ENCODE results near the gene RPTOR.

The RPTOR gene

GRCh38 chr17:80636361-80637018, 91.9 kb downstream of the RPTOR start:
- no peak for TF ChIP-seq CTCF (IDR thresholded peaks at IDR 0.05; ENCODE audit: insufficient read depth, missing control alignments)
- no peak for FAIRE-seq
- no peak for DNase-seq (ENCODE audit: insufficient read length, low spot score)

- TF ChIP-seq CTCF (IDR thresholded peaks at IDR 0.05; ENCODE audit: insufficient read depth, missing control alignments) = no peak
- DNase-seq (ENCODE audit: insufficient read length, low spot score) (no peak), FAIRE-seq (no peak)
These were observed 92.6 kb downstream of the RPTOR start for GRCh38 chr17:80637048-80637781.

GRCh38 chr17:80639658-80640057, 95.0 kb downstream of the RPTOR start:
- DNase-seq (ENCODE audit: insufficient read length, low spot score) (no peak), FAIRE-seq (no peak)
- no peak for TF ChIP-seq CTCF (IDR thresholded peaks at IDR 0.05; ENCODE audit: insufficient read depth, missing control alignments)

GRCh38 chr17:80640366-80641084, 95.9 kb downstream of the RPTOR start:
- no peak for TF ChIP-seq CTCF (IDR thresholded peaks at IDR 0.05; ENCODE audit: insufficient read depth, missing control alignments)
- no peak for DNase-seq (ENCODE audit: insufficient read length, low spot score)
- no peak for FAIRE-seq

- TF ChIP-seq CTCF (IDR thresholded peaks at IDR 0.05; ENCODE audit: insufficient read depth, missing control alignments) = no peak
- DNase-seq (ENCODE audit: insufficient read length, low spot score) (no peak), FAIRE-seq (no peak)
These were observed 98.9 kb downstream of the RPTOR start for GRCh38 chr17:80643326-80644099.

GRCh38 chr17:80644536-80644935, 99.9 kb downstream of the RPTOR start:
- TF ChIP-seq CTCF (IDR thresholded peaks at IDR 0.05; ENCODE audit: insufficient read depth, missing control alignments) = no peak
- FAIRE-seq = no peak
- DNase-seq (ENCODE audit: insufficient read length, low spot score) = no peak
